DND-41 (cell line): ENCODE data around the gene CTRB2.

Experiments
- EZH2 ChIP-seq: IDR thresholded peaks from 3 replicates; pipeline ENCODE4 v1.6.1; 2012; ENCODE audit warnings: borderline replicate concordance, low read depth, mild to moderate bottlenecking, moderate library complexity, low read length, inconsistent platforms; ENCODE audit not compliant: severe bottlenecking
- TF ChIP-seq, protein P1 (sequence below): IDR thresholded peaks from 2 replicates; pipeline ENCODE4 v1.5.1; 2012; ENCODE audit warnings: borderline replicate concordance, low read length, moderate library complexity, mild to moderate bottlenecking; ENCODE audit not compliant: poor library complexity, severe bottlenecking; ENCODE audit errors: extremely low read depth

- no peak for TF ChIP-seq EZH2
- TF ChIP-seq, protein P1, sequence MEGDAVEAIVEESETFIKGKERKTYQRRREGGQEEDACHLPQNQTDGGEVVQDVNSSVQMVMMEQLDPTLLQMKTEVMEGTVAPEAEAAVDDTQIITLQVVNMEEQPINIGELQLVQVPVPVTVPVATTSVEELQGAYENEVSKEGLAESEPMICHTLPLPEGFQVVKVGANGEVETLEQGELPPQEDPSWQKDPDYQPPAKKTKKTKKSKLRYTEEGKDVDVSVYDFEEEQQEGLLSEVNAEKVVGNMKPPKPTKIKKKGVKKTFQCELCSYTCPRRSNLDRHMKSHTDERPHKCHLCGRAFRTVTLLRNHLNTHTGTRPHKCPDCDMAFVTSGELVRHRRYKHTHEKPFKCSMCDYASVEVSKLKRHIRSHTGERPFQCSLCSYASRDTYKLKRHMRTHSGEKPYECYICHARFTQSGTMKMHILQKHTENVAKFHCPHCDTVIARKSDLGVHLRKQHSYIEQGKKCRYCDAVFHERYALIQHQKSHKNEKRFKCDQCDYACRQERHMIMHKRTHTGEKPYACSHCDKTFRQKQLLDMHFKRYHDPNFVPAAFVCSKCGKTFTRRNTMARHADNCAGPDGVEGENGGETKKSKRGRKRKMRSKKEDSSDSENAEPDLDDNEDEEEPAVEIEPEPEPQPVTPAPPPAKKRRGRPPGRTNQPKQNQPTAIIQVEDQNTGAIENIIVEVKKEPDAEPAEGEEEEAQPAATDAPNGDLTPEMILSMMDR: no peak
These were observed 870 bp upstream of the CTRB2 start for GRCh38 chr16:75207831-75208230.
